Neural progenitor cell (in vitro differentiated cells): Measurements from ENCODE around the gene CRELD2.

ENCODE experiments used
- EZH2 ChIP-seq: fragments of 200-600 bp; sonication (generic); IDR thresholded peaks from 2 replicates; pipeline ENCODE4 v1.6.1; 2017; ENCODE audit warnings: antibody characterized with exemption, mild to moderate bottlenecking, moderate library complexity
- TF ChIP-seq, protein P1 (sequence below): fragments of 200-600 bp; sonication (generic); IDR thresholded peaks from 2 replicates; pipeline ENCODE4 v1.5.1; 2017; ENCODE audit warnings: antibody characterized with exemption, mild to moderate bottlenecking

DNA sequence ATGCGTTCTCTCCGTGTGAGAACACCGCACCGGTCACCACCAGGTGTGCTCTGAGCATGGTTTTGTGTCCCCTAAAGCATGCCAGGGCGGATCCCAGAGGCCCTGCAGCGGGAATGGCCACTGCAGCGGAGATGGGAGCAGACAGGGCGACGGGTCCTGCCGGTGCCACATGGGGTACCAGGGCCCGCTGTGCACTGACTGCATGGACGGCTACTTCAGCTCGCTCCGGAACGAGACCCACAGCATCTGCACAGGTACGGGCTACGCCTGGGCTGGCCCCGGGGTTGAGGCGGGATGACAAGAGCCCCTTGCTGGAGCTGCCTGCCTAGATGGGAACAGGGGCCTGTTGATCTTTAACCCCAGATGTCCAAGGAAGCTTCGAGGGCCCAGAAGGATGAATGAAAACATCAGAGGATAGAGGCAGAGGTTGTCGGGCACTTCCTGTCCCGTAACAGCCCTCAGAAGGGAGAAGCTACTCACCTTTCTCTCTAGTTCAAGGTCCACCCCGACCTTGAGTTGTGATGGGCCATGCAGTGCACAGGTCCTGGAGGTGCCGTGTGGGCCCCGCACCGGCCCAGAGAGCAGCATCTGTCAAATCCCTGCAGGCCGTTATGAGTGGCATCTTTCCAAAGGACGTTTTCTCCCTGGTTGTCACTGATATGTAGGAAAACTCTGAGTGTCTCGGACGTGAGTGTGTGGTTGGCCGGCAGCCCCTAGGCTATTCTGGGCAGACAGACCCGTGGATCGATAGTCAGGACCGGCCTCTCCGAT, 3.3 kb downstream of the CRELD2 start:
- TF ChIP-seq, protein P1, sequence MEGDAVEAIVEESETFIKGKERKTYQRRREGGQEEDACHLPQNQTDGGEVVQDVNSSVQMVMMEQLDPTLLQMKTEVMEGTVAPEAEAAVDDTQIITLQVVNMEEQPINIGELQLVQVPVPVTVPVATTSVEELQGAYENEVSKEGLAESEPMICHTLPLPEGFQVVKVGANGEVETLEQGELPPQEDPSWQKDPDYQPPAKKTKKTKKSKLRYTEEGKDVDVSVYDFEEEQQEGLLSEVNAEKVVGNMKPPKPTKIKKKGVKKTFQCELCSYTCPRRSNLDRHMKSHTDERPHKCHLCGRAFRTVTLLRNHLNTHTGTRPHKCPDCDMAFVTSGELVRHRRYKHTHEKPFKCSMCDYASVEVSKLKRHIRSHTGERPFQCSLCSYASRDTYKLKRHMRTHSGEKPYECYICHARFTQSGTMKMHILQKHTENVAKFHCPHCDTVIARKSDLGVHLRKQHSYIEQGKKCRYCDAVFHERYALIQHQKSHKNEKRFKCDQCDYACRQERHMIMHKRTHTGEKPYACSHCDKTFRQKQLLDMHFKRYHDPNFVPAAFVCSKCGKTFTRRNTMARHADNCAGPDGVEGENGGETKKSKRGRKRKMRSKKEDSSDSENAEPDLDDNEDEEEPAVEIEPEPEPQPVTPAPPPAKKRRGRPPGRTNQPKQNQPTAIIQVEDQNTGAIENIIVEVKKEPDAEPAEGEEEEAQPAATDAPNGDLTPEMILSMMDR, result no peak
- no peak for TF ChIP-seq EZH2
